Measurements from ENCODE around the gene FAM90A26.
A peak's percentile ranks its signal among the peaks of the same experiment; 100 is the strongest.
"Not testable (repeated sequence)": the region's sequence is repeated elsewhere in the genome, so short reads cannot be mapped to it uniquely, and the experiment has no call there.

Gene FAM90A26

DNA sequence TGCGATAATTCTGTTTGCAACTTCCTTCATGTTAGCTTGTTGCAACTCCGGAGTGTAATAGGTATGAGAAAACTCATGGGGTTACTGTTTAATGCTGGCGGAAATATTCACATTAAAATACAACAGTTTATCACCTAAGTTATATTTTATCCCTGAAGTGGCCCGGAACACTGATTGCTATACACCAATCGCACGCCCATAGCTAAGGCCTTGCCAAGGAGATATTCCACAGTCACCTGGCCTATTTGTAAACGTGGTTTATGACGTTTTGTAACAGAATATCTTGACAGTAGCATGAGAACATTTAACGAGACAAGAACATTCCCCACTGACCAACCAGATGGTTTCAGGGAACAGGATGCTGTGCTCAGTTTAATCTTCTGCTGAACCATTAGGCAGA lies 23.2 kb upstream of the FAM90A26 start:
- CTCF ChIA-PET, result no interaction called here
- POLR2A ChIA-PET (ENCODE audit: low non-redundant PET), result no interaction called here

DNA sequence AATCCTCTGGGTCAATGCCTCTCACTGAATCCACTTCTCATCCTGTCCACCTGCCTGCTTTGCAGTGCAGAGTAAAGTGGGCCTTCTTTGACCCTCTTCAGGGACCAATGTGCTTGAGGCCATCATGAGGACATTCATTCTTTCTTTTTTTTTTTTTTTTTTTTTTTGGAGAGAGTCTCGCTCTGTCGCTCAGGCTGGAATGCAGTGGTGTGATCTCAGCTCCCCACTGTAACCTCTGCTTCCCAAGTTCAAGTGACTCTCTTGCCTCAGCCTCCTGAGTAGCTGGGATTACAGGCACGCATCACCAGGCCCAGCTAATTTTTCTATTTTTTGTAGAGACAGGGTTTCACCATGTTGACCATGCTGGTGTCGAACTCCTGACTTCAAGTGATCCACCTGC lies 22.8 kb upstream of the FAM90A26 start:
- DNase-seq (ENCODE audit: low spot score); POLR2A ChIA-PET (ENCODE audit: low non-redundant PET); CTCF ChIA-PET; H3K27ac ChIP-seq: not testable (repeated sequence)

More for the DNA sequence above, 23.2 kb upstream of the FAM90A26 start:
- no peak overlapping the region for H3K27ac ChIP-seq
- TF ChIP-seq, protein P1, sequence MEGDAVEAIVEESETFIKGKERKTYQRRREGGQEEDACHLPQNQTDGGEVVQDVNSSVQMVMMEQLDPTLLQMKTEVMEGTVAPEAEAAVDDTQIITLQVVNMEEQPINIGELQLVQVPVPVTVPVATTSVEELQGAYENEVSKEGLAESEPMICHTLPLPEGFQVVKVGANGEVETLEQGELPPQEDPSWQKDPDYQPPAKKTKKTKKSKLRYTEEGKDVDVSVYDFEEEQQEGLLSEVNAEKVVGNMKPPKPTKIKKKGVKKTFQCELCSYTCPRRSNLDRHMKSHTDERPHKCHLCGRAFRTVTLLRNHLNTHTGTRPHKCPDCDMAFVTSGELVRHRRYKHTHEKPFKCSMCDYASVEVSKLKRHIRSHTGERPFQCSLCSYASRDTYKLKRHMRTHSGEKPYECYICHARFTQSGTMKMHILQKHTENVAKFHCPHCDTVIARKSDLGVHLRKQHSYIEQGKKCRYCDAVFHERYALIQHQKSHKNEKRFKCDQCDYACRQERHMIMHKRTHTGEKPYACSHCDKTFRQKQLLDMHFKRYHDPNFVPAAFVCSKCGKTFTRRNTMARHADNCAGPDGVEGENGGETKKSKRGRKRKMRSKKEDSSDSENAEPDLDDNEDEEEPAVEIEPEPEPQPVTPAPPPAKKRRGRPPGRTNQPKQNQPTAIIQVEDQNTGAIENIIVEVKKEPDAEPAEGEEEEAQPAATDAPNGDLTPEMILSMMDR (conservative IDR thresholded peaks at IDR 0.05; ENCODE audit: low read depth), result no peak
- DNase-seq (ENCODE audit: low spot score), result no peak

DNA sequence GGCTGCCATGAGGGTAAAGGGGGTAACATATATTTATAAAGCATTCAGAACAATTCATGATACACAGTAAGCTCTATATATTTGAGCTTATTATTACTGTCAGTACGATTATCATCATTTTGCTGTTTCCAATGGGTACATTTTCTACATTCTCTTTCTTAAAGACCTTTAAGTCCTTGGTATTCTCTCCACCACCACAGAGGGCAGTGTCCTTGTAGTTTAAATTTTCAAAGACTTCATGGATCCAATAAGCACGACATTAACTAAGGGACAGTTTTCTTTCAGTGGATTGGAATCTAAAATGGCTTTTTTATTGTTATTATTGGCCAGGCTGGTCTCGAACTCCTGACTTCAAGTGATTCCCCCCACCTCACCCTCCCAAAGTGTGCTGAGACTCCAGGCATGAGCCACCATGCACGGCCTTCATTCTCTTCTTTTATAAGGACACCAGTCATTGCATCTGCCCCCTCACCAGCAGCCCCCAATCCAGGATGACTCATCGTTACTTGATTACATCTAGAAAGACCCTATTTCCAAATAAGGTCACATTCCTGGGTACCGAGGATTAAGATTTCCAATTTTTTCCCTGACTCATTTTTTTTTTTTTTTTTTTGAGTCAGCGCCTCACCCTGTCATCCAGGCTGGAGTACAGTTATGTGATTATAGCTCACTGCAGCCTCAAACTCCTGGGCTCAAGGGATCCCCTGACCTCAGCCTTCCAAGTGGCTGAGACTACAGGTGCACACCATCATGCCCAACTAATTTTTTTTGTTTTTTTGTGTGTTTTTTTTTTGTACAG lies 21.4 kb upstream of the FAM90A26 start:
- CTCF ChIA-PET; H3K27ac ChIP-seq; POLR2A ChIA-PET (ENCODE audit: low non-redundant PET); DNase-seq (ENCODE audit: low spot score): not testable (repeated sequence)

DNA sequence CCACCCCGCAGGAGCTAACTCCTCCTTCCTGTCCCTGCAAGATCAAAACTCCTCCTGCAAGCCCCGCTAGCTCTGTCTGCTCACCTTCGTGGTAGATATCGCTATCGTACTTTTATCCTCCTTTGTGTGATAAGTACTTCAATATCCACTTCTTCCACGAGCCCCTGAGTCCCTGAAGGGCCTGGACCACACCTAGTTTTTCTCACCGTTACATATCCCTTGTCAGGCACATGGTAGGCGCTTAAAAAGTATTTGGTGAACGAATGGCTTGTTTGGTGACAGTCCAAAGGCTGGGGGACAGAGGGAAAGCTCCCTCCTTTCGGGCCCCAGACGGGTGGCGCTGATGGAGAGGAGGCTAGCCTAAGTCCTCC lies 18.4 kb upstream of the FAM90A26 start:
- POLR2A ChIA-PET (ENCODE audit: low non-redundant PET); CTCF ChIA-PET: not testable (repeated sequence)

DNA sequence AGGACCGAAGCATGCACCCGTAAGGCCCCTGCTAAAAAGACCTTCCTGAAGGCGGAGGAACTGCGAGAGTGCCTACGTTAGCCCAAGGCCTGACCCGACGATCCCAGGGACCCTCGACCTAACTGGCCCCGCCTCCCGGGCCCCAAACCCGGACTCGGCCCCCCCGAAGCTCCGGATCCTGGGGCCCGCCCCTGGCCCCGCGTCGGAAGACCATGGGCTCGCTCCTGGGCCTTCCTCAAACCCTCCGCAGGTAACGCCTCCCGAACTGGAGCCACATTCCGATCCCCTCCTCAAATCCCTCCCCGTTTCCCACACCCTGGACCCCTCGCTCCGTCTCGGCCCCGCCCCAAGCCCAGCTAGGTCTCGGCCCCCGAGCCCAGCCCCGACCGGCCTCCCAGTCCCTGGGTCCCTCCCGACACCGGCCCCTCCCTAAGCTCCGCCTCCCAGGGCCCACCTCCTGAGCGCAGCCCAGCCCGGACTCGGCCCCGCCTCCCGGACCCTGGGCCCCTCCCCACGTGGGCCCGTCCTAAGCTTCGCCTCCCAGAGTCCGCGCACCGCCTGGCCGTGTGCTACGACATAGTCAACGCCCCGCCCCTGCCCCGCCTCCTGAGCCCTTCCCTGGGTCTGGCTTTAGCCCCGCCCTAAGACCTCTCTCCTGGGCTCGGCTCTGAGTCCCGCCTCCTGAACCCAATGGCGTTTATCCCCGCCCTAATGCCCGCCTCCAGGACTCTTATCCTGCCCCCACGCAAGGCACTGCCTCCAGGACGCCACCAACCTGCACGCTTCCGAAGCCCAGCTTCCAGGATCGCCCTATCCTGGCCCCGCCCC lies 17.8 kb upstream of the FAM90A26 start:
- POLR2A ChIA-PET (ENCODE audit: low non-redundant PET); CTCF ChIA-PET: not testable (repeated sequence)
- peak; percentile 80 for DNase-seq (ENCODE audit: low spot score)
- peak overlapping the region; percentile 88 for H3K27ac ChIP-seq

More for the DNA sequence above, 18.4 kb upstream of the FAM90A26 start:
- peak overlapping the region; percentile 88 for H3K27ac ChIP-seq
- not testable (repeated sequence) for DNase-seq (ENCODE audit: low spot score)

DNA sequence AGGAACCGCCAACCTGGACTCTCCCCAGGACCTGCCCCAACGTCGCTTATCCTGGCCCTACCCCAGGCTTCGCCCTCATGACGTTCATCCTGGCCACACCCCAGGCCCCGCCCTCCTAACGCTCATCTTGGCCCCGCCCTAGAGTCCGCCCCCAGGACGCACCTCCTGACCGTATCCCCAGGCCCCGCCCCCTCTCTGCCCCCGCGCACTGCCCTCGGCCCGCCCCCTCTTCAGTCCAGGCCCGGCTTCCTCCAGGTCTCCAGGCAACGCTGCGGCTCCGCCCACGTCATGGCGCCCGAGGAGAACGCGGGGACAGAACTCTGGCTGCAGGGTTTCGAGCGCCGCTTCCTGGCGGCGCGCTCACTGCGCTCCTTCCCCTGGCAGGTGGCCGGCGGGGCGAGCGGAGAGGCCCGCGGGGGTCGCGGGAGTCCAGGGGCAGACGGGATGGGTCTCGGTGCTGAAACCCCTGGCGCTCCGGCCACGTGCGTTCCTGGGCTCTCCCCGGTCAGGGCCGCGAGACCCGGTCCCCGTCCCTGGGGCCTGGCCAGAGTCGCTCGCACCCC lies 17.1 kb upstream of the FAM90A26 start:
- H3K27ac ChIP-seq, result peak overlapping the region; percentile 88
- POLR2A ChIA-PET (ENCODE audit: low non-redundant PET); CTCF ChIA-PET: not testable (repeated sequence)
- DNase-seq (ENCODE audit: low spot score), result peak; percentile 78
- TF ChIP-seq, protein P1 (conservative IDR thresholded peaks at IDR 0.05; ENCODE audit: low read depth), result 0 out of 2 replicates have a peak, but pooled peaks have one; percentile 7

DNA sequence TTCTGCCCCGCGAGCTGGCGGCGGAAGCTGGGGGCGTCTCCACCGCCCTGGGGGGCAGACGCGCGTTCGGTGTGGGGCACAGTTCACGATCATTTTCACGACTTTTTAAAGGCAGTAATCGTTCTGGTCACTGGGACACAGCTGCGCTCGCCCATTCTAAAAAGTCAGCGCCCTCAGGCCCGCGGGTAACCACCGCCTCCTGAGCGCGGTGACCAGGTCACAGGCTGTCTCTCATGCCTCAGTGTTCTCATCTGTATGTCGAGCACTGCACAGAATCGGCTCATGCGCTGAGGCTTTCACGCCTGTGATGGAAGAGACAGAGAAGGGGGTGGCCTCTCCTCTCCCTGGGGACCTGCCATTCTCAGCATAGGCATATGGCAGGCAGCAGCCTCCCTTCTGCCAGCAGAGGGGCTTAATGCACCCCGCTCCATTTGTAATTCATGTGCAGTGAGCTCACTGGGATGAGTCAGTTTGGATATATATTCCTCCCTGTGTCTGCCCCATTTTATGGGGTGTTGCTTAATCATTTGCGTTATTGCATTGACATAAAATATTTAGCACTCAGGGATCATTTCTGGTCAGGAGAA lies 16.5 kb upstream of the FAM90A26 start:
- peak; percentile 7 for DNase-seq (ENCODE audit: low spot score)
- H3K27ac ChIP-seq, result peak overlapping the region; percentile 88
- POLR2A ChIA-PET (ENCODE audit: low non-redundant PET); CTCF ChIA-PET: not testable (repeated sequence)

DNA sequence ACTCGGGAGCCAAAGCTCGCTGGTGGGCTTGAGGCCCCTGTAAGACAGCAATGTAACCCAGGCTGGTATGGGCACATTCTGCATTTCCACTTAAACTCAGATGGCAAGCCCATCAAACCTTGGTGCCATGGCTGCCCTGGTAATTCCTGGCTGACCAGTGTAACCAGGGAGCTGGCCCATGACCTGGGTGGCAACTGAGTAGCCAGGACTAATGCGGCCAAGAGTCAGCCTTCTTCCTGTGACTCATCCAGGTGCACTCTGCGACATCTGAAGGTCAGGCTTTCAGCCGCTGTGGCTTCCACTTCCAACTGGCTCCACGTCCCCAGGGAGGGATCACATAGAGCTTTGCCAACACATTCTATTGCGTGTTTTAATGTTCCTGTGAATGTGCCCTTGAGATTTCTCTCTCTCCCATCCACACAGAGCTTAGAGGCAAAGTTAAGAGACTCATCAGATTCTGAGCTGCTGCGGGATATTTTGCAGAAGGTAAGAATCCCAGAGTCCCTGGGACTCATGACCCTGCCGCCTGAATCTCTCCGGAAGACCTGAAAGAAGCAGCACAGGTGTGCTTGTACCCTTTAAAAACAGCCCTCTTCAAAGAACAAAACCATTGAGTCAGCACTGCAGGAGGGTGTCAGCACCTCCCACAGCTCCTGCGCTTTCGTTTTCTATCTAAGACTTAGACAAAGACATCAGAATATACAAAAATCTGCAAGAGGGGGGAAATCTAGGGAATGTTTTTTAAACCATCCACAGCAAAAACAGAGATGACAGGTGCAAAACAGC lies 14.9 kb upstream of the FAM90A26 start:
- DNase-seq (ENCODE audit: low spot score); CTCF ChIA-PET; POLR2A ChIA-PET (ENCODE audit: low non-redundant PET); H3K27ac ChIP-seq: not testable (repeated sequence)

DNA sequence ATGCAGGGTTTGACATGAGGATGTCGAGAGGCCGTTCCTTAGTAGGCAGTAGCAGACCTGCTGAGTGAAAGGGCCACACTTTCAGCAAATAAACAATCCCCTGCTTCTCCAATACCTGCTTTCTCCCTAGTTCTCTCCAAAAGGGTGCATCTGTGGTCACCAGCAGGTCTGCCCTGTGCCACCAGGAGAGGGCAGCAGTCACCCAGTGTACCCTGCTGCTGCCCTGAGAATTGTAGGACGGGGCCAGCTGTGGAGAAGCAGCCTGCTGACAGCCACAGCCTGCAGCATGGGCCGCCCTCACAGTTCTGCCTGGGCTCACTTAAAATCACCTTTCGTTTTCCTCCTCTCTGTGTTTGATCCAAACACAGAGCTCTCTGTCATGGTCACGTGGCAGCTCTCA lies 11.8 kb upstream of the FAM90A26 start:
- POLR2A ChIA-PET (ENCODE audit: low non-redundant PET); DNase-seq (ENCODE audit: low spot score); H3K27ac ChIP-seq: not testable (repeated sequence)
- CTCF ChIA-PET, result interaction anchor here (0.6 kb wide), 2 partner anchors 170 to 548 kb away, joined by 3 to 4 read pairs; no protein-coding TSS in a partner anchor
- TF ChIP-seq, protein P1 (conservative IDR thresholded peaks at IDR 0.05; ENCODE audit: low read depth), result peak; percentile 47

DNA sequence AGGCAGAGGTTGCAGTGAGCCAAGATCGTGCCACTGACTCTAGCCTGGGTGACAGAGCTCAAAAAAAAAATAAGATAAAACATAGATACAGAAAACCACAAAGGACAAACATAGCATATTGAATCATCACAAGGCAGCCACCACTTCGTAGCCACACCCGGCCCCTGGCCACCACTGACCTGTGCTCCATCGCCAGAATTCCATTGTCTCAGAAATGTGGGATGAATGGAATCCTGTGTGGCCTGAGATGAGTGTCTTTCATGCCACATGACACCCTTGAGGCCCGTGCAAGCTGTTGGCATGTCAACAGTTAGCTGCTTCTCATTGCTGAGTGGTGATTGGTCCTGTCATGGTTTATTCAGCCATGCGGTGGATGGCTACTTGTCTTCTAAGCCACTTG lies 10.2 kb upstream of the FAM90A26 start:
- POLR2A ChIA-PET (ENCODE audit: low non-redundant PET); DNase-seq (ENCODE audit: low spot score); H3K27ac ChIP-seq; CTCF ChIA-PET: not testable (repeated sequence)

All from RWPE1 (cell line).